KMS-11 (cell line): ENCODE data around the gene KLK13.

ENCODE experiments used
- H2AFZ ChIP-seq: fragments of 200-600 bp; sonication (generic); 2 replicates; pipeline ENCODE4 v1.6.1; 2016; ENCODE audit warnings: antibody characterized with exemption, mixed run types, low read depth
- H3K27ac ChIP-seq: fragments of 200-600 bp; sonication (generic); 2 replicates; pipeline ENCODE4 v1.6.1; 2016; ENCODE audit warnings: mild to moderate bottlenecking, mixed run types
- H3K27me3 ChIP-seq: fragments of 200-600 bp; sonication (generic); 2 replicates; pipeline ENCODE4 v1.6.1; 2017; ENCODE audit warnings: mild to moderate bottlenecking, low read depth, mixed run types, moderate library complexity; ENCODE audit not compliant: insufficient read depth
- H3K36me3 ChIP-seq: fragments of 200-600 bp; sonication (generic); 2 replicates; pipeline ENCODE4 v1.6.1; 2017; ENCODE audit warnings: mild to moderate bottlenecking, mixed run types; ENCODE audit not compliant: insufficient read depth
- H3K4me1 ChIP-seq: fragments of 200-600 bp; sonication (generic); 2 replicates; pipeline ENCODE4 v1.6.1; 2016; ENCODE audit warnings: mild to moderate bottlenecking, low read depth, mixed run types; ENCODE audit not compliant: poor library complexity, severe bottlenecking
- H3K4me2 ChIP-seq: fragments of 200-600 bp; sonication (generic); 2 replicates; pipeline ENCODE4 v1.7.0; 2016; ENCODE audit warnings: mild to moderate bottlenecking, mixed run types
- H3K4me3 ChIP-seq: fragments of 200-600 bp; sonication (generic); IDR thresholded peaks from 2 replicates; pipeline ENCODE4 v1.6.1; 2017; ENCODE audit warnings: low read depth, low read length, mixed read lengths; ENCODE audit not compliant: insufficient read depth
- H3K79me2 ChIP-seq: fragments of 200-600 bp; sonication (generic); 2 replicates; pipeline ENCODE4 v1.6.1; 2016; ENCODE audit warnings: low read depth, mixed run types; ENCODE audit not compliant: insufficient read depth
- H3K9ac ChIP-seq: fragments of 200-600 bp; sonication (generic); 2 replicates; pipeline ENCODE4 v1.6.1; 2016; ENCODE audit warnings: mild to moderate bottlenecking, mixed run types
- H4K20me1 ChIP-seq: fragments of 200-600 bp; sonication (generic); 2 replicates; pipeline ENCODE4 v1.6.1; 2016; ENCODE audit warnings: mild to moderate bottlenecking, mixed run types; ENCODE audit not compliant: insufficient read depth
- CTCF ChIP-seq: fragments of 200-600 bp; sonication (generic); conservative IDR thresholded peaks from 2 replicates; pipeline ENCODE4 v1.6.1; 2017; ENCODE audit warnings: low read depth, mild to moderate bottlenecking, antibody characterized with exemption, low read length, moderate library complexity, mixed read lengths

KLK13 gene

GRCh38 chr19:51091126-51091525 is 26.2 kb upstream of the KLK13 start:
- no peaks in the 10 kb centered on the region for H3K79me2 ChIP-seq
- TF ChIP-seq CTCF, result no peak
- H3K4me2 ChIP-seq, result no peak overlapping the region
- no peak overlapping the region for H3K27ac ChIP-seq
- no peak overlapping the region for H3K9ac ChIP-seq
- H3K27me3 ChIP-seq, result no peaks in the 10 kb centered on the region
- H3K4me3 ChIP-seq, result no peak overlapping the region
- H3K4me1 ChIP-seq, result no peaks in the 10 kb centered on the region
- H2AFZ ChIP-seq, result no peak overlapping the region
- no peaks in the 10 kb centered on the region for H3K36me3 ChIP-seq
- no peaks in the 10 kb centered on the region for H4K20me1 ChIP-seq

GRCh38 chr19:51090471-51090870 is 25.6 kb upstream of the KLK13 start:
- Histone ChIP-seq H4K20me1 (no peaks in the 10 kb centered on the region), H2AFZ (no peak overlapping the region), H3K27me3 (no peaks in the 10 kb centered on the region), H3K36me3 (no peaks in the 10 kb centered on the region), H3K27ac (no peak overlapping the region), H3K4me1 (no peaks in the 10 kb centered on the region), H3K79me2 (no peaks in the 10 kb centered on the region), H3K9ac (no peak overlapping the region), H3K4me3 (no peak overlapping the region), H3K4me2 (no peak overlapping the region)
- TF ChIP-seq CTCF, result no peak

GRCh38 chr19:51089786-51090185 is 24.9 kb upstream of the KLK13 start:
- H3K27ac ChIP-seq, result no peak overlapping the region
- no peaks in the 10 kb centered on the region for H3K4me1 ChIP-seq
- no peak overlapping the region for H3K4me3 ChIP-seq
- H3K4me2 ChIP-seq, result no peak overlapping the region
- no peaks in the 10 kb centered on the region for H3K79me2 ChIP-seq
- no peak overlapping the region for H2AFZ ChIP-seq
- no peaks in the 10 kb centered on the region for H4K20me1 ChIP-seq
- H3K9ac ChIP-seq, result no peak overlapping the region
- no peak for TF ChIP-seq CTCF
- no peaks in the 10 kb centered on the region for H3K27me3 ChIP-seq
- H3K36me3 ChIP-seq, result no peaks in the 10 kb centered on the region

- no peaks in the 10 kb centered on the region for H3K4me1 ChIP-seq
- H3K4me2 ChIP-seq, result no peak overlapping the region
- no peak overlapping the region for H3K9ac ChIP-seq
- H4K20me1 ChIP-seq, result no peaks in the 10 kb centered on the region
- H3K4me3 ChIP-seq, result no peak overlapping the region
- no peak overlapping the region for H3K27ac ChIP-seq
- no peak overlapping the region for H2AFZ ChIP-seq
- H3K27me3 ChIP-seq, result peaks cover 10% of the 10 kb centered on the region; the same call in 1 of the 2 replicates
- TF ChIP-seq CTCF, result no peak
- no peaks in the 10 kb centered on the region for H3K36me3 ChIP-seq
- H3K79me2 ChIP-seq, result no peaks in the 10 kb centered on the region
Measured at GRCh38 chr19:51086153-51086850, 21.4 kb upstream of the KLK13 start.
